Keratinocyte (primary cell): Measurements from ENCODE around the gene DPP10. TPM values are rescaled to one million over a fixed set of nuclear protein-coding genes. Genes with fewer than 3 reads are reported as not detected.

Experiments used
- DNase-seq: peaks from one replicate; pipeline ENCODE4 v3.0.0-alpha.2; 2011; ENCODE audit warnings: low read depth, missing footprints, low spot score
- FAIRE-seq: peaks from 2 replicates; lab custom pipeline; 2011; peaks lifted over from hg19 to GRCh38; lab: Jason Lieb, UNC
- H2AFZ ChIP-seq: 2 replicates; pipeline ENCODE4 v1.6.0; 2012; ENCODE audit warnings: low read length, control low read depth, inconsistent platforms; ENCODE audit not compliant: control insufficient read depth
- H3K27ac ChIP-seq: 2 replicates; pipeline ENCODE4 v1.5.1; 2011; ENCODE audit warnings: low read length; ENCODE audit not compliant: control insufficient read depth, insufficient read depth
- H3K27me3 ChIP-seq: 3 replicates; pipeline ENCODE4 v1.6.0; 2011; ENCODE audit warnings: low read length; ENCODE audit not compliant: control insufficient read depth, insufficient read depth; ENCODE audit errors: extremely low read depth
- H3K36me3 ChIP-seq, 2 experiments: 2 replicates in 1 of 2; 3 replicates in 1 of 2; pipeline ENCODE4 v1.5.1; 2011; ENCODE audit warnings: low read length in 2 of 2, mild to moderate bottlenecking in 1 of 2; ENCODE audit not compliant: control insufficient read depth in 2 of 2, insufficient read depth in 2 of 2; ENCODE audit errors: extremely low read depth in 1 of 2
- H3K4me1 ChIP-seq: 3 replicates; pipeline ENCODE4 v1.5.1; 2011; ENCODE audit warnings: low read length; ENCODE audit not compliant: control insufficient read depth, insufficient read depth; ENCODE audit errors: extremely low read depth
- H3K4me2 ChIP-seq: 3 replicates; pipeline ENCODE4 v1.6.0; 2011; ENCODE audit warnings: low read depth, low read length; ENCODE audit not compliant: control insufficient read depth, insufficient read depth; ENCODE audit errors: extremely low read depth
- H3K4me3 ChIP-seq, 3 experiments: fragments of 200-600 bp in 1 of 3; sonication (generic) in 1 of 3; 2 replicates in 2 of 3; 3 replicates in 1 of 3; pipeline ENCODE4 v1.5.1; 2011 to 2016; ENCODE audit warnings: low read length in 3 of 3, mild to moderate bottlenecking in 3 of 3, control low read depth in 2 of 3, inconsistent platforms in 1 of 3, low read depth in 1 of 3, mixed read lengths in 1 of 3, mixed run types in 1 of 3, moderate library complexity in 1 of 3; ENCODE audit not compliant: control insufficient read depth in 2 of 3, insufficient read depth in 2 of 3; ENCODE audit errors: extremely low read depth in 1 of 3
- H3K79me2 ChIP-seq: 2 replicates; pipeline ENCODE4 v1.6.0; 2012; ENCODE audit warnings: low read length; ENCODE audit not compliant: control insufficient read depth, insufficient read depth
- H3K9ac ChIP-seq: 3 replicates; pipeline ENCODE4 v1.6.0; 2011; ENCODE audit warnings: low read length; ENCODE audit not compliant: control insufficient read depth, insufficient read depth; ENCODE audit errors: extremely low read depth
- H3K9me1 ChIP-seq: 3 replicates; pipeline ENCODE4 v1.6.0; 2011; ENCODE audit warnings: low read length; ENCODE audit not compliant: control insufficient read depth, insufficient read depth; ENCODE audit errors: extremely low read depth
- H3K9me3 ChIP-seq: 2 replicates; pipeline ENCODE4 v1.5.1; 2012; ENCODE audit warnings: low read depth, low read length; ENCODE audit not compliant: control insufficient read depth
- H4K20me1 ChIP-seq: 3 replicates; pipeline ENCODE4 v1.6.0; 2011; ENCODE audit warnings: low read length; ENCODE audit not compliant: control insufficient read depth, insufficient read depth; ENCODE audit errors: extremely low read depth
- EZH2 ChIP-seq: IDR thresholded peaks from one replicate; pipeline ENCODE4 v1.6.1; 2012; ENCODE audit warnings: inconsistent platforms, mild to moderate bottlenecking, low read length, moderate library complexity
- dilution Hi-C: fragments of 300-500 bp; cut with MboI; formaldehyde crosslinking; loops from one replicate; pipeline ENCODE4 v1.7.0; 2020; ENCODE audit warnings: low sequenced_read_pairs; ENCODE audit not compliant: extremely low pct_ligation_motif_present
- polyA plus RNA-seq, 5 experiments: library from polyadenylated mRNA; depleted of rRNA in 3 of 5; stranded (reverse) in 3 of 5; stranded (forward) in 1 of 5; unstranded in 1 of 5; fragments of >200 nt; gene quantifications; 1 replicate in 1 of 5; 2 replicates in 3 of 5; 3 replicates in 1 of 5; pipeline versions ENCODE4 v1.2.1 to v1.2.3, GENCODE V29; 2011 to 2012; ENCODE audit warnings: missing spikeins in 2 of 5, low read depth in 1 of 5, low replicate concordance in 1 of 5
- TF ChIP-seq, protein P1 (sequence below), 3 experiments: IDR thresholded peaks in 1 of 3; conservative IDR thresholded peaks in 1 of 3; optimal IDR thresholded peaks in 1 of 3; 2 replicates in 2 of 3; 3 replicates in 1 of 3; pipeline versions ENCODE3 to v1.5.1; 2011; ENCODE audit warnings: low read length in 3 of 3, mild to moderate bottlenecking in 3 of 3, moderate library complexity in 2 of 3, control low read depth in 1 of 3, inconsistent platforms in 1 of 3; ENCODE audit not compliant: insufficient read depth in 2 of 3; ENCODE audit errors: extremely low read depth in 1 of 3

Gene DPP10
- polyA plus RNA-seq, 1 donor (not counting 4 experiments of a cell fraction or from before 2014, with no cell fraction given): not detected

DNA sequence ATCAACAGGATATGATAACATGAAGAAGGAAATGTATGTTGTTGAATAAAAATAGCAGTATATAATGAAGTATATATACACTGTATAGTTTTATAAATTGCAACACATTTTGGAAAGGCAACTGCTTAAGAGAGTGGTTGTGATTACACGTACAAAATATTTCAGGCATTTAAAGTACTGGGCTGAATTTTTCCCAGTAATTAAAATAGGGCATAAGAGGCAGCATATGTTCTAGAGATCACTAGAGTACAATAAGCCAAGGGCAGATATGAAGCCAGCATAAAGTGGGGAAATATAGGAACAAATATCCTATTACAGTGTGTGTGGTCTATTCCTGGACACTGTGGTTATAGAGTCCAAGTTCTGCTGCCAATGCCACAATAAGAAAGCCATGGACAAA is 14.1 kb downstream of the DPP10 start:
- Histone ChIP-seq H3K9me3 (no peaks in the 10 kb centered on the region), H3K27me3 (no peaks in the 10 kb centered on the region), H3K79me2 (no peaks in the 10 kb centered on the region), H3K4me2 (no peak overlapping the region), H4K20me1 (no peaks in the 10 kb centered on the region), H3K9ac (no peak overlapping the region), H3K4me3 (no peak overlapping the region), H3K4me1 (no peaks in the 10 kb centered on the region), H3K27ac (no peak overlapping the region), H3K9me1 (no peaks in the 10 kb centered on the region), H3K36me3 (no peaks in the 10 kb centered on the region), H2AFZ (no peak overlapping the region)
- dilution Hi-C loops: no loop called here
- no peak for FAIRE-seq
- TF ChIP-seq EZH2: no peak
- DNase-seq: no peak

DNA sequence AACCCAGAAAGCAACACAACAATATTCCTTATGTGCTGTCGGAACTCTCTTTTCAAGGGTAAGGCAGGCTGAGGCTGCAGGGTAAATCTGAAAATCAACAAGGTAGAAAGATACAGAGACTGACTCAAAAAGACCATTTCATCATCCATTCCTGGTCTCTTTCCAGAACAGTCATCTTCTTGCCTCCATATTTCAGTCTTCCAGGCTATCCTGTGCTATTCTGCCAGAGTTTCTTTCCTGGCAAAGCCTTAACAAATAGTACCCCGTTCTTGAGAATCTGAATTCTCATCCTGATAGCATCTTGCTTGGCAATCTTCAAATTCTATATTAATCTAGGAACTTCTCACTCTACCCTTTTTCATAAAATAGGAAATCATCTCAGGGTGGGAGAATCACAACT is 15.5 kb downstream of the DPP10 start:
- Histone ChIP-seq H3K4me2 (no peak overlapping the region), H3K9me3 (no peaks in the 10 kb centered on the region), H2AFZ (no peak overlapping the region), H3K9me1 (no peaks in the 10 kb centered on the region), H3K4me3 (no peak overlapping the region), H4K20me1 (no peaks in the 10 kb centered on the region), H3K79me2 (no peaks in the 10 kb centered on the region), H3K27me3 (no peaks in the 10 kb centered on the region), H3K9ac (no peak overlapping the region), H3K4me1 (no peaks in the 10 kb centered on the region), H3K36me3 (no peaks in the 10 kb centered on the region), H3K27ac (no peak overlapping the region)
- FAIRE-seq: no peak
- dilution Hi-C loops: no loop called here
- DNase-seq: no peak
- no peak for TF ChIP-seq EZH2
- TF ChIP-seq, protein P1, sequence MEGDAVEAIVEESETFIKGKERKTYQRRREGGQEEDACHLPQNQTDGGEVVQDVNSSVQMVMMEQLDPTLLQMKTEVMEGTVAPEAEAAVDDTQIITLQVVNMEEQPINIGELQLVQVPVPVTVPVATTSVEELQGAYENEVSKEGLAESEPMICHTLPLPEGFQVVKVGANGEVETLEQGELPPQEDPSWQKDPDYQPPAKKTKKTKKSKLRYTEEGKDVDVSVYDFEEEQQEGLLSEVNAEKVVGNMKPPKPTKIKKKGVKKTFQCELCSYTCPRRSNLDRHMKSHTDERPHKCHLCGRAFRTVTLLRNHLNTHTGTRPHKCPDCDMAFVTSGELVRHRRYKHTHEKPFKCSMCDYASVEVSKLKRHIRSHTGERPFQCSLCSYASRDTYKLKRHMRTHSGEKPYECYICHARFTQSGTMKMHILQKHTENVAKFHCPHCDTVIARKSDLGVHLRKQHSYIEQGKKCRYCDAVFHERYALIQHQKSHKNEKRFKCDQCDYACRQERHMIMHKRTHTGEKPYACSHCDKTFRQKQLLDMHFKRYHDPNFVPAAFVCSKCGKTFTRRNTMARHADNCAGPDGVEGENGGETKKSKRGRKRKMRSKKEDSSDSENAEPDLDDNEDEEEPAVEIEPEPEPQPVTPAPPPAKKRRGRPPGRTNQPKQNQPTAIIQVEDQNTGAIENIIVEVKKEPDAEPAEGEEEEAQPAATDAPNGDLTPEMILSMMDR (optimal IDR thresholded peaks at IDR 0.05 in 1 of 3, IDR thresholded peaks at IDR 0.05 in 1 of 3, conservative IDR thresholded peaks at IDR 0.05 in 1 of 3; ENCODE audit: extremely low read depth in 1 of 3, insufficient read depth in 2 of 3, low read length in 3 of 3): no peak

- Histone ChIP-seq H3K4me3 (no peak overlapping the region), H3K9me3 (no peaks in the 10 kb centered on the region), H3K27ac (no peak overlapping the region), H3K9ac (no peak overlapping the region), H3K27me3 (no peaks in the 10 kb centered on the region), H4K20me1 (no peaks in the 10 kb centered on the region), H3K79me2 (no peaks in the 10 kb centered on the region), H3K9me1 (no peaks in the 10 kb centered on the region), H2AFZ (no peak overlapping the region), H3K4me2 (no peak overlapping the region), H3K36me3 (no peaks in the 10 kb centered on the region), H3K4me1 (no peaks in the 10 kb centered on the region)
- TF ChIP-seq EZH2: no peak
- TF ChIP-seq, protein P1 (optimal IDR thresholded peaks at IDR 0.05 in 1 of 3, IDR thresholded peaks at IDR 0.05 in 1 of 3, conservative IDR thresholded peaks at IDR 0.05 in 1 of 3; ENCODE audit: extremely low read depth in 1 of 3, insufficient read depth in 2 of 3, low read length in 3 of 3): no peak
- FAIRE-seq (no peak), DNase-seq (no peak)
- dilution Hi-C loops: no loop called here
These were observed 18.7 kb downstream of the DPP10 start for GRCh38 chr2:114461116-114461515.
